Hematopoietic multipotent progenitor cell (in vitro differentiated cells): ENCODE results near the gene TRMT61A. TPM values are rescaled to one million over a fixed set of nuclear protein-coding genes. Genes with fewer than 3 reads are reported as not detected.
"Not testable (repeated sequence)": the region's sequence is repeated elsewhere in the genome, so short reads cannot be mapped to it uniquely, and the experiment has no call there.

Source experiments
- DNase-seq, 3 donors: peaks; one replicate each; pipeline ENCODE4 v3.0.0-alpha.2; 2011 to 2015; ENCODE audit warnings: low read depth in 2 of 3, low spot score in 2 of 3
- total RNA-seq: library from RNA; depleted of rRNA; stranded (reverse); fragments of >200 nt; gene quantifications from one replicate; pipeline ENCODE4 v1.2.3, GENCODE V29; 2012

Gene TRMT61A
- total RNA-seq, 1 donor, result 15.3 TPM

DNA sequence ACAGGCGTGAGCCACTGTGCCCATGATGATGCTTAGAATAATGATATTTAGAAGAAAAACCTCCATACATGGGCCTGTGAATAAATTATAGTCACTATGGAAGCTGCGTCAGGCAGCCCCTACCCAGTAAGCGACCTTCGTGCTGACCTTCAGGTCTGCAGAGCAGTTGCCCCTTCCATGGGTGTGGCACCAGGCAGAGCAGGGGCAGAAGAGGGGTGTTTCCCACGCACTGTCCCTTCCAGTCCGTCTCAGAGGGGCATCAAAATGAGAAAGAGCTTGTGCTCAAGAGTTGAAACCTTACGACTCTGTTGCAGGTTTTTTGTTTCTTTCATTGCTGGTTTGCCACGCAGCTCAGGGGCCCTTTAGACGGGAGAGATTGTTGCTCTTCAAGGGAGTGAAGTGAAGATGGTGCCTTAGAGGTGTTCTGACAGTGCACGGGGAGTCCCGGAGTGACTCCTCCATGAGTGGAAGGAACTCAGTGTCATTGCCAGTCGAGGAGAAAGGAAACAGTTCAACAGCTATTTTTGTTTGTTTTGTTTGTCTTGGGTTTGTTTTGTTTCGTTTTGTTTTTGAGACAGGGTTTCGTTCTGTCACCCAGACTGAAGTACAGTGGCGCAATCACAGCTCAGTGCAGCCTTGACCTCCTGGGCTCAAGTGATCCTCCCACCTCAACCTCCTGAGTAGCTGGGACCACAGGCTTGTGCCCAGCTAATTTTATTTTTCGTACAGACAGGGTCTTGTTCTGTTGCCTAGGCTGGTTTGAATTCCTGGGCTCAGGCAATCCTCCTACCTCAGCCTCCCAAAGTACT is 20.3 kb upstream of the TRMT61A start:
- DNase-seq, result no peak

DNA sequence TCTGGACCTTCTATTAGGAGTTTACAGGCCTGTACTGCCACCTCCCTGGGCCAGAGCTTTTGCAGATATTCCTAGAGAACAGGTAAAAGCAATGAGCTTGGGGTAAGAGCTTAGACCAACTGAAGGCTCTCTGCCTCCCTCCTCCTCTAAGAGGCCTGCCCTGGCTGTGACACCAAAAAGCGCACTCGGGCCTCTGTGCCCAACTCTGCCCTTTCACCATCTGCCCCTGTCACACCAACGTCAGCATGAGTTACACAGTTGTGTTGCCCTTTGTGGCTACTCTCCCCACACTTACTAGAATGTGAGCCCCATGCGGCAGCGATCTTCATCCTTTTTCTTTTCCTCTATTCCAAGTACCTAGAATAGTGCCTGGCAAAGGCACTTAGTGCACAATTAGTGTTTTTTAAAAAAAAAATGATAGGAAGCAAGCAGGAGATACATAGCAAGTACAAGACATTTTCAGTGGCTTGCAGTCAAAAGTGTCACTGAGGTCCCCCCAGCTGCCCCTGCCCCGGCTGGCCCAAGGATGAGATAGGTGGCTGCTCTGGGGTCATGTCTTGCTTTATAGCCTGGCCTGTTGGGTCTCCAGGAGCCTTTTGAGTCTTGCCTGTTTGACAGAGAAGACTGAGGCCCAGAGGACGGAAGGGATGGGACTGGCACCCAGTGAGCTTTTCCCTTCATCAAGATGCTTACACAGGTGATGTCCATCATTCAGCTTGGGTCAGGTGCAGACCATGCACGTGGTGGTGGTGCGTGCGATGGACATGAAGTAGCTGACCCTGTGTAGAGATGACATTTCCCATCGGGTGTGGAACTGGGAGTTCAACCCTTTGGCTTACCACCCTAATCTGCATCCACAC is 18.9 kb upstream of the TRMT61A start:
- DNase-seq, result no peak

DNA sequence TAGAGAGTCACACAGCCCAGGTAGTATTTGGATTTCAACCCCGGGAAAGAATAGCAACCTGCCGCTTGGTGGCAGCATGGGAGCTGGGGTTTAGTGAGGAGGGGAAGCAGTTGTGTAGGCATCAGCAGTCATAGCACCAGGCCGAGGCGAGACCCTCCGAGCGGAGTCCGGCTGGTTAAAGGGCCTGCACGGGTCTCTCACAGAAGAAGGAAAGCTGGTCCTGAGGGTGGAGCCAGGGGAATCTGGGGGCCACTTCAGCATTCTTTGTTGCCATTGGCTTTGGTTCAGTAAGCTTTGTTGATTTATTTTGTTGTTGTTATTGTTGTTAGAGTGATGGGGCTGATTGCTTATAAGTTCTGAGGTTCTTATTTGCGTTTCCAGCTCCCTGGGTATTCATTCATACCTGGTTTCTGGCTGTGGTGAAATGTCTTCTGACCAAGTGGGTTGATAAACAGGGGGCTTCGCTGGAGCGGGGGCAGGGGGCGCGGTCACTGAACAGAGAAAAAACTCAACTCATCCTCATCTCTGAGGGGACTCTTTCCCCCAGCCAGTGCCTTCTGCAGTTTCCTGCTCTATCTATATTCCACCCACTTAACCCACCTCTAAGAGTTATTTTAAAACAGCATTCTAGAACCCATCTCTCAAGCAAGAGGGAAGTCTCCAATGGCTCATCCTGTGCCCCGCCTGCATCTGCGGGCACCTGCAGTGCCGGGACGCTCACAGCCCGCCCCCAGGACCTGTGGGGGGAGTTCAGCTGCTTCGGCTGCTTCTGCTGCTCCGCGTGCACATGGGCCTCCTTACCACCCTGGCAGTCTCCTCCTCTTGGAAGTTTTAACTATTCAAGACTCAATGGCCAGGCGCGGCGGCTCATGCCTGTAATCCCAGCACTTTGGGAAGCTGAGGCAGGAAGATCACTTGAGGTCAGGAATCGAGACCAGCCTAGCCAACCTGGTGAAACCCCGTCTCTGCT is 18.0 kb upstream of the TRMT61A start:
- DNase-seq, result no peak

DNA sequence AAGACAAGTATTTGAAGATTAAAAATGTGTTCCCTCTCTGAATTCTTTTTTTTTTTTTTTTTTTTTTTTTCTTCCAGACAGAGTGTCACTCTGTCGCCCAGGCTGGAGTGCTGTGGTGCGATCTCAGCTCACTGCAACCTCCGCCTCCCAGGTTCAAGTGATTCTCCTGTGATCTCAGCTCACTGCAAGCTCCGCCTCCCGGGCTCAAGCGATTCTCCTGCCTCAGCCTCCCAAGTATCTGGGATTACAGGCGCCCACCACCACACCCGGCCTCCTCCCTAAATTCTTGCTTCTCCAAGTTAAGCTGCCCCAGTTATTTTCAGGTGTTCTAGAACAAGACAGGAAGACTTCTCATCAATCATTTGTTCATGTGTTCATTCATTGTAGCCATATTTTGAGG is 16.8 kb upstream of the TRMT61A start:
- not testable (repeated sequence) for DNase-seq

DNA sequence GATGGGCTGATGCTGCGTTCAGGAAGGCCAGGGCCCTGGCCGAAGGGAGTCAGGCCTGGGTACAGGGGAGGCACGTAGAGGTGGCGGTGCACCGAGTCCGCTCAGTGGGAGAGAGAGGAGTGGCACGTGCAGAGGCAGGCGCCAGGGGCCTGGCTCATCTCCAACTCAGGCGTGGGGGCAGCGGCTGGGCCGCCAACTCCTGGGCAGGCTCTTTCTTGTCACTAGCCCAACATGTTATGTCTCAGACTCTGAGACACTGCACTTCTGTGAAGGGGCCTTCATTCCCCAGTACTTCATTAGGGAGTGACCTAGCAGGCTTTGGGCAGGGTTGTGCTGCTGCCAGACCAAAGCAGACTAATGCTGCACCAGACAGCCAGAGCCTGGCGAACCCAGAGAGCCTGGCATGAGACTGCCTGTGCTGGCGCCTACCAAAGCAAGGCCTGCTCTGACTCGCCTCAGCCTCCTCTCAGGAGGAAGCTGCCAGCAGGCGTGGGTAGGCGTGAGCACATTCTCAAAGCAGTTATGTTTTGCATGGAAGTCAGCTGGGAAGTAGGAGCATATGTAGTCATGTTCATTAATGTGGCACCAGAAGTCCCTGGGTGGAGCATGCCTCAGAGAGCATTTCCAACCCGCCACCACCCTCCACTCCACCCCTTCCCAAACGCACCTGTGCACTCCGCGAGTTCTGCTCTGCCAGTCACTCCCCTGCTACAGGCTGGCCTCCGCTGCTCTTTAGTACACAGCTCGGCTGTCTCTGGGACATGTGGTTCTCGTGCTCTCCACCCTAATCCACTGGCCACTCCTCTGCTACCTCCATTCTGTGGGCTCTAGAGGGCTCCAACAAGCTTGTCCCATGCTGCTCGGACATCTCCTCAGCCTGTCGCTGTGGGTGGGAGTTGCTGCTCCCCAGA is 16.0 kb upstream of the TRMT61A start:
- DNase-seq, result peak in 1 of 3 donors; percentile 31

DNA sequence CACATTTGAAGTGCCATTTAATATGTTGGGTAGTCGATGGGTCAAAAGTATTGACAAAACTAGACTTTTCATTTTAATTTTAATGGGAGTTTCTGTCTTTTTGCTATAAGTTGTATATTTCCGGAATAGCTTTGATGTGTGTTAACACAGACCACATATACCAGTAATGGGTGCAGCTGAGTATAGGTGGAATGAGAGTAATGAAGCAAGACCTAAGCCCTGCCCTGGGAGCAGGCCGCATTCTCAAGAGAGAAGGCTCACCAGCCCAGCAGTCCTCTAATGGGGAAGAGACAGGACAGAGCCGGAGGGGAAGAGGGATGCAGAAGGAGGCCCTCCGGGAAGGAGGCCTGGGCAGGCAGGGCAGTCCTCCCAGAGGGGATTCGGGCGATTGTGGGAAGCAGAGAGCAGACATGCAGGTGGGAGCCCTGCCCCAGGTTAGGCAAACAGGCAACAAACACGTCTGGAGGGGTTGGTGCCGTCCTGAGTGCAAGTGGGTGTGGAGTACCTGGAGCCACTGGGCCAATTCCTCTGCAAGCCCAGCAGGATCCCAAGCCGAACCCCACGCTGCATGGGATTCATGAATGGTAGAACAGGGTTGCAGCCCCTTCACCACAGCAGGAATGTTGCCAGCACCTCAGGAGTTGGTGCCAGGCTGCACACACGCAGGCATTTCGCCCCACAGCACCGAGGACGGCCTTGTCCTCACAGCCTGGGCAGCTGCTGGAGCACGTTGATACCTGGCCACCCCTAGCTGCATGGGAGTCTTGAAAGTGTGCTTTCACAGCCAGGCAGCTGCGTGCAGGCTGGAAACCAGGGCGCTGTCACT is 14.2 kb upstream of the TRMT61A start:
- no peak for DNase-seq

DNA sequence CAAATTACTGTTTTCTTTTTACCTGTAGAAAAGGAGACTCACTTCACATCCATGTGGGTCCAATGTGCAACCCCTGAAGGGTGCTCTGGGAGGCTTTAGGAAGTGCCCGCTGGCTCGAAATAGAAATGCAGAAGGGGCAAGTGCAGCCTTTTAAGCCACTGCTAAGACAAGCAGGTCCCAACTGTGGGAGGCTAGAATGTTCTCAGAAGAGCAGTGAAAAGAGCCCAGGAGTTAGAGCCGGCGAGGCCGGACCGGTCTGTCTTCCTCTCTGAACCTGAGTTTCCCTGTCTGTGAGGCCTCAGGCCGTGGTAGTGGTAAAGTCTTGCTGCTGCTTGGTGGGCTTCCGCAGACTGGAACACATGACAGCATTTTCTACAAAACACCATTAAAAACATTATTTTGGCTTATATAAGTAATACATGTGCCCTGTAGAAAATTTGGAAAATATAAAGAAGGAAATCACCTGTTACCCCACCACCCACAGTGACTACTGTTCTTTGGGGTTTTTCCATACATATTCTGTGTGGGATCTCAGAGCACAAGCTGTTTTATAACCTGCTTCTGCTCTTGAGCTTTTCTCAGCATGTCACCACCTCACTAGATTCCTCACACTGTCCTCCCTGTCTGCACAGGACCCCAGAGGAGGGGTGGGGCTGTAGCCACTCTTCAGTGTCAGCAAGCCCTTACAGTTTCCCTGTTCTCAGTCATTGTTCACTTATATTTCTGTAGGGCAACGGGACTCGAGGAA is 12.4 kb upstream of the TRMT61A start:
- DNase-seq, result no peak

DNA sequence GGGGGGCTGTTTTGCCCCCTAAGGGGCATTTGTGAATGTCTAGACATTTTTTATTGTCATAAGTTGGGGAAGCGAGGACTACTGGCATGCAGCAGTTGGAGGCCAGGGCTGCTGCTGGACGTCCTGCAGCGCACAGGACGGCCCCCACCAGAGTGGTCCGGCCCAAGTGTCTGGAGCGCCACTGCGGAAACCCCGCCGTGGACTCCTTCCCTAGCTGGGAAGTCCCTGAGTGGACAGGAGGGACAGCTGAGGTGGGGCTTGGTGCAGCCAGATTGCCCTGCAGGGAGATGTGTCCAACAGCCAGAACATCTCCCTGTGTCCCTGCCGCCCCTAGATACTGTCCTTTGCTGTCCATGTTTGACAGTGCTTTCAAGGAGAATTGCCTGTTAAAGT is 11.8 kb upstream of the TRMT61A start:
- DNase-seq, result no peak

DNA sequence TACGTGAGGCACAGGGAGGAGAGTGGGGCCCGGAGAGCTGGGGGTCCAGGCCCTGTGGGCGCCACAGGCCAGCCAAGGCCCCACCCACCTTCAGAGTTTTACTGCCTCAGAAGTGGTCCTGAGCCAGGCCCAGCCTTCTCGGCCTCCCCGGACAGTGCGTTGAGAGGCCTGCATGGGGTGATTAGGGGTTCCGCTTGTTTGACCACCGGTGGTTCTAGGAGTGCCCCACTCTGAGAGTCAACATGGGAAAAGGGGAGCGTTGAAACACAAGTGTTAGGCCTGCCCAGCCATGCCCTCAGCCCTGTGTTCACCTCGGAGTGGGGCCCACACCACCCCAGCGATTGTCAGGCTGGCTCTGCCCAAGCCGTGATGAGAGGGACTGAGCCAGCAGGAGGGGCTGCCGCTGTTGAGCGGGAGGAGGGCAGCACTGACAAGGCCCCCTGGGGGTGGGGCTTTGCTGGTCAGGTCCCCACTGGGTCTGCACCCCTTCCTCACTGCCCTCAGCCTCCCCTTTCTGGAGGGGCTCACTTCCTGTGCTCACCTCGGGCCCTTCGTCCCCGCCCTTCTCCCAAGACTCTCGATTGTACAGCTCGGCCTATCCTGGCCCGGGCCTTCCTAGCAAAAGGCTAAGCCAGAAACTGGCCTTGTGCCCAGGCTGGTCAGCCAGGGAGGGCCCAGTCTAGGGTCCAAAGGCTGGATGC is 11.1 kb upstream of the TRMT61A start:
- DNase-seq, result no peak

DNA sequence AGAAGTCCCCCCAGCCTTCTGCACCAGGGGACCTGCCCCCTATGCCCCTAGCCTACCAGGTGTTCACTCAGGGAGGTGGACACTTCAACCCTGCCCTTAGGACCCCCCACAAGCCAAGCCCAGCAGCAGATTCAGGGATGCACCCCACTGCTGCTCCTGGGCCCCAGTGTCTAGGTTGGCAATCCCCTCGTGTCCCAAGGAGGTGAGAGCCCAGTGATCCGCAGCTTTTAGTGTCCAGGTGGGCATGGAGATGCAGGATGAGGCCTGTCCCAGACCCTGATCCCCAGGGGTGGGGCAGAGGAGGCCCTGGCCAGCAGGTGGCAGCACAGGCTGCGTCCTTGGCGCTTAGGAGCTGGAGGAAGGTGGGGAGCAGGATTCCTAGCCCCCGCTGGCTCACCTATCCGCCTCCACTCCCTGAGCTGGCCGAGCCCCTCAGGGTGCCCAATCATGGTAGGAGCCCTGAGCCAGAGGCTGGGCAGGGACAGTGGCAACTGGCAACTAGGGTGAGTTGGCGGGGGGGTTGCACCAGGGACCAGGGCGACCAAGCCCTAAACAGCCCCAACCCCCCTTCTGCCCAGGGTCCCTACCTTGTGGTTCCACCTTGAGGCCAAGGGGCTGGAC is 10.5 kb upstream of the TRMT61A start:
- DNase-seq, result peak in 2 of 3 donors; percentile 39 to 55

DNA sequence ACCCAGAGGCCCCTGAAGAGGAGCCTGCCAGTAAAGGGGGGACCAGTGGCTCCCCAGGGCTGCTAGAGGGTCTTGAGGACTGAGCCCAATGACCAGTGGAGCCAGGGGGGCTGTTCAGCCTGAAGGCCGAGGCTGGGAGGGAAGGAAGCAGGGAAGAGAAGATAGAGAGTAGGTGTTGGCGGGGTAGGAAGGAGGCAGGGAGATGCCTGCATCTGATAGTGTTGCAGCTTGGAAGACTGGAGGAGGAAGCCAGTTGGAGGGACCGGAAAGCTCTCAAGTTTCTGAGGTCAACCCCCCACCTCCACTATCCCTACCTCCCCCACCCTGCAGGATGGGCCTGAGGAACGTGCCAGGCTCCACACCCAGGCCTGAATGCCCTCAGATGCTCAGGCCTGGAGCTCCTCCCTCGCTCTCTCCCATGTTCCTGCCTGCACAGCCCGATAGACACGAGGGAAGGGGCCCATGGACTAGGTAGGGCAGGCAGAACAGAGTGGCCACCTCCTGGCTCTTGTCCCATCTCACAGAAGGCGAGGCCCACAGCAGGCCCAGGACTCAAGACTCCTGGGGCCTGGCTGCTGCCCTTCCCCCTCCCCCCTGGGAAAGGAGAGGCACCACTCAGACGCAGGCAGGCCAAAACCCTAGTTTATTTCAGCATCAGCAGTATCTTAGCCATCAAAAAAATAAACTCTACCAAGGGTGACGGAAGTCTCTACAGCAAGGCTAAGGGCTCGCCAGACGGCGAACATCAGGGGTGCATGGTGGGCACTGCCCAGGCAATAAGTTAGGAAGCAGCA is 9.8 kb upstream of the TRMT61A start:
- peak in 1 of 3 donors; percentile 36 for DNase-seq

DNA sequence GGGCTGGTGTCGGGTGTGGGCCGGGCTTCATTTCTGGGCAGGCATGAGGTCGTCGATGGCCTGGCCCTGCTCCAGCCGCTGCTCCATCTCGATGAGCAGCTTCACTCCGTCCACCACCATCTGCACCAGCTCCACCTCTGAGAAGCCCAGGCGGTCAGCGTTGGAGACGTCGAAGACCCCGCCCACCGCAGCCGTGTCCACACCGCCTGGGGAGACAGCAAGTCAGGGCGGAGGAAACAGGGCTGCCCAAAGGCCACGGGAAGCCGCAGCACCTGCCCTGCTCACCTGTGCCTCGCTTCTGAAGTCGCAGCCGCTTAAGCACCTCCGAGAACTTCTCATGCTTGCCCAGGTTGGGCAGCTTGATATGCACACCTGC is 9.2 kb upstream of the TRMT61A start:
- DNase-seq, result no peak

DNA sequence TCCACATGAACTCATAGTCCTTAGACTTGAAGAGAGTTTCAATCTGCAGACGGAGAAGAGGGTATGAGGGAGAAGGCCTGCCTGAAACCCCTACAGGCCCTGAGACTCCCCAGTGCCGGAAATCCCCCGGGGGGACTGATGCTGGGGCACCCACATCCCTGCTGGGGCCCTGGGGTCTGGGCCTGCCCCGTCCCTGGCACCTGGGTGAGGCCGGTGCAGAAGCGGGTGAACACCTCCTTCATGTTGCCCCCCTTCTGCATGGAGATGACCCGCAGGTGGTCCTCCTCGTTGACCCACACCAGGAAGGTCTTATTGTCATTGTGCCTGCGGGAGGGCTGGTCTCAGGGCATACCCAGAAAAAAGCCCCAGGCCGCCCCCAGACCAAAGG is 8.7 kb upstream of the TRMT61A start:
- no peak for DNase-seq

DNA sequence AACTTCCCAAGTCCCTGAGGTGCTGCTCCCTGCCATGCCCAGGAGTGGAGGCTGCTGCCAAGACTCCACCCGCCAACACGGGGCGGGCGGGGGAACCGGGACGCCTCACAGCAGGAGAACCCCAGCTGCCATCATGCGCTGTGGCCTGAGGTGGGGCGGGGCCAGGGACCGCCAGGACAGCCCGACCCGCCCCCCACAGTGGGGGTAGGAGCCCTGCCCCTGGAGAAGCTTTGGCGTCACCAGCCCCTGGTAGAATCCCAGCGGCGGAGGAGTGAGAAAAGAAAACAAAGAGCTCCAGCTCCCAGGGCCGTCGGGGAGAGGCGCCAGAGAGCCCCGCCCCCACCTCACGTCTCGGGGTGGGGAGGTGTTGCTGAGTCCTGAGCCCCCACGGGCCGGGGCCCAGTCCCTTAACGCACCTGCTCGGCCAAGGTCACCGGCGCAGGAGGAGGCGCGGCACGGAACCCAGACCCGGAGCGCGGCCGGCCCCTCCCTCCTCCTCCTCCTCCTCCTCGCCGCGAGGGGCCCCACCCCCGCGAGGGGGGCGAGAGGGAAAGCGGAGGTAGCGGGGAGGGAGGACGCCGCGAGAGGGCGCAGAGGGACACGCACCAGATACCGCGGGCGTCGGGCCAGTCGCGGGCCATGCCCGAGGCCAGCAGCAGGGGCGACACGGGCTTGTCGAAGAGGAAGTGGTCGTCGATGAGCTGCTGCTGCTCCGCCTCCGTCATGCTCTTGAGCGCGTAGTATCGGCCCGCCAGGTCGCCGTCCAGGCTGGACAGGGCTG is 8.1 kb upstream of the TRMT61A start:
- DNase-seq, result peak; percentile 52 to 93 (median 93)

DNA sequence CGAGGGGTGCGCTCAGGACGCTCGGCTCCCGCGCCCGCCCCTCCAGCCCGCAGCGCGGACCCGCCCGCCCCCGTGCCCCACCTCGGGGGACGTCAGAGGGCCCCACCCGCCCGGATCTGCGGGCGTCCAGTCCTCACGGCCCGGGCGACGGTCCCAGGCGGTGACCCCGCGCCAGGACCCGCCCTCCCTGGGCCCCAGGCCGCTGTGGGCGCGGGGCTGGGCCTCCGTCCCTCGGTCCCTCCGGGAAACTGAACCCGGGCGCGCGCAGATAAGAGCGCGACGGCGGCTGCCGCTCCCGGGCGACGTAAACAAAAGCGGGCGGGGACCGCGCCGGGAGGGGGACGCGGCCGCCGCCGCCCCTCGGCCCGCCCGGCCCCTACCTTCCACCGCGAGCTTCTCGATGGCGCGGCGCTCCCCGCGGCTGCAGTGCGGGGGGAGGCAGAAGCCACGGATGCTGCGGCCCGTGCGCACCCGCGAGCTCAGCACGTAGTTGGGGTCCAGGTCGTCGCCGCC is 7.5 kb upstream of the TRMT61A start:
- DNase-seq, result peak in 2 of 3 donors; percentile 21 to 22
